Activated CD8-positive, alpha-beta memory T cell treated with anti-CD3 and anti-CD28 coated beads, Interleukin-2, amount 50 U/mL, for 1 hour (primary cell): ENCODE data around the gene ATP8A2.

Experiments used
- DNase-seq: peaks from one replicate; pipeline ENCODE4 v3.0.0-alpha.2; 2020; ENCODE audit errors: extremely low read depth

The ATP8A2 gene

GRCh38 chr13:25630329-25630900 lies 258.6 kb downstream of the ATP8A2 start:
- DNase-seq, result no peak

GRCh38 chr13:25632166-25632888 lies 260.6 kb downstream of the ATP8A2 start:
- DNase-seq, result no peak

- DNase-seq, result no peak
Observed at GRCh38 chr13:25633093-25633492, 261.3 kb downstream of the ATP8A2 start.

- DNase-seq, result no peak
Observed at GRCh38 chr13:25645681-25646080, 273.9 kb downstream of the ATP8A2 start.

- no peak for DNase-seq
Observed at GRCh38 chr13:25649001-25649633, 277.3 kb downstream of the ATP8A2 start.

GRCh38 chr13:25652764-25653163 lies 281.0 kb downstream of the ATP8A2 start:
- DNase-seq, result no peak

- DNase-seq, result no peak
Observed at GRCh38 chr13:25654322-25654721, 282.5 kb downstream of the ATP8A2 start.

GRCh38 chr13:25657157-25657556 lies 285.4 kb downstream of the ATP8A2 start:
- DNase-seq, result no peak

- no peak for DNase-seq
Observed at GRCh38 chr13:25659091-25659795, 287.5 kb downstream of the ATP8A2 start.

- DNase-seq, result no peak
Observed at GRCh38 chr13:25660996-25661395, 289.2 kb downstream of the ATP8A2 start.

- no peak for DNase-seq
Observed at GRCh38 chr13:25662516-25662915, 290.7 kb downstream of the ATP8A2 start.

- no peak for DNase-seq
Observed at GRCh38 chr13:25668345-25668744, 296.6 kb downstream of the ATP8A2 start.

GRCh38 chr13:25673711-25674110 lies 301.9 kb downstream of the ATP8A2 start:
- DNase-seq, result no peak

GRCh38 chr13:25674371-25674770 lies 302.6 kb downstream of the ATP8A2 start:
- DNase-seq, result no peak

- DNase-seq, result no peak
Observed at GRCh38 chr13:25675060-25675459, 303.3 kb downstream of the ATP8A2 start.

GRCh38 chr13:25677956-25678355 lies 306.2 kb downstream of the ATP8A2 start:
- no peak for DNase-seq

- DNase-seq, result no peak
Observed at GRCh38 chr13:25678398-25678797, 306.6 kb downstream of the ATP8A2 start.

GRCh38 chr13:25679159-25679558 lies 307.4 kb downstream of the ATP8A2 start:
- DNase-seq, result no peak

- no peak for DNase-seq
Observed at GRCh38 chr13:25679936-25680335, 308.2 kb downstream of the ATP8A2 start.

- DNase-seq, result no peak
Observed at GRCh38 chr13:25682276-25682675, 310.5 kb downstream of the ATP8A2 start.

- no peak for DNase-seq
Observed at GRCh38 chr13:25683056-25683455, 311.3 kb downstream of the ATP8A2 start.

GRCh38 chr13:25683662-25684370 lies 312.0 kb downstream of the ATP8A2 start:
- DNase-seq, result no peak
